A673 (cell line): ENCODE measurements around the gene PRKCA. TPM values are rescaled to one million over a fixed set of nuclear protein-coding genes. Genes with fewer than 3 reads are reported as not detected.

ENCODE experiments used
- BruUV-seq: library from RNA; stranded (reverse); fragments of 400-500 nt; replicated peaks from 2 replicates; lab custom pipeline; 2021; lab: Mats Ljungman, UMichigan
- CTCF ChIA-PET: fragments of 300-600 bp; sonication (Branson Sonifier 250); formaldehyde crosslinking; loops from one replicate; lab custom pipeline; 2022; ENCODE audit warnings: antibody characterized with exemption; lab: Charles Lee
- POLR2A ChIA-PET: fragments of 300-600 bp; sonication (Branson Sonifier 250); formaldehyde crosslinking; loops from one replicate; lab custom pipeline; 2022; ENCODE audit warnings: antibody characterized with exemption; ENCODE audit not compliant: low non-redundant PET; lab: Charles Lee
- DNase-seq: peaks from one replicate; pipeline ENCODE4 v3.0.0-alpha.2; 2015; ENCODE audit warnings: low spot score
- H3K27ac ChIP-seq: fragments of 200-600 bp; sonication (generic); 2 replicates; pipeline ENCODE4 v1.5.1; 2016; ENCODE audit warnings: mixed run types, low read depth, mild to moderate bottlenecking, mixed read lengths, antibody characterized with exemption, low read length; ENCODE audit not compliant: poor library complexity, severe bottlenecking
- H3K27me3 ChIP-seq: fragments of 200-600 bp; sonication (generic); replicated peaks from 2 replicates; pipeline ENCODE4 v1.6.1; 2017; ENCODE audit warnings: mixed run types, low read depth, mild to moderate bottlenecking, mixed read lengths, antibody characterized with exemption, low read length; ENCODE audit not compliant: insufficient read depth, poor library complexity
- H3K36me3 ChIP-seq: fragments of 200-600 bp; sonication (generic); 2 replicates; pipeline ENCODE4 v1.6.1; 2016; ENCODE audit warnings: mixed run types, mild to moderate bottlenecking, mixed read lengths, antibody characterized with exemption, low read length; ENCODE audit not compliant: insufficient read depth, poor library complexity, severe bottlenecking
- H3K4me1 ChIP-seq: fragments of 200-600 bp; sonication (generic); 2 replicates; pipeline ENCODE4 v1.6.1; 2017; ENCODE audit warnings: mixed run types, mild to moderate bottlenecking, mixed read lengths, antibody characterized with exemption, low read length; ENCODE audit not compliant: insufficient read depth, poor library complexity, severe bottlenecking
- H3K4me3 ChIP-seq: fragments of 200-600 bp; sonication (generic); 2 replicates; pipeline ENCODE4 v1.5.1; 2016; ENCODE audit warnings: low read depth, mixed run types, mild to moderate bottlenecking, mixed read lengths, low read length; ENCODE audit not compliant: poor library complexity, severe bottlenecking
- H3K9me3 ChIP-seq: fragments of 200-600 bp; sonication (generic); 2 replicates; pipeline ENCODE4 v1.6.1; 2016; ENCODE audit warnings: mixed run types, low read depth, mild to moderate bottlenecking, mixed read lengths, antibody characterized with exemption, low read length; ENCODE audit not compliant: poor library complexity, severe bottlenecking
- CTCF ChIP-seq: fragments of 300-800, 200-600 bp; sonication (generic); conservative IDR thresholded peaks from 2 replicates; pipeline ENCODE4 v1.5.1; 2017; ENCODE audit warnings: low read depth, mild to moderate bottlenecking, antibody characterized with exemption, low read length, moderate library complexity, mixed read lengths
- EZH2 ChIP-seq: fragments of 200-600 bp; sonication (generic); IDR thresholded peaks from 2 replicates; pipeline ENCODE4 v1.6.1; 2017; ENCODE audit warnings: borderline replicate concordance, low read depth, mild to moderate bottlenecking, mixed read lengths, antibody characterized with exemption, low read length; ENCODE audit not compliant: poor library complexity, severe bottlenecking
- intact Hi-C: fragments of 100-400 bp; cut with micrococcal nuclease; formaldehyde crosslinking; loops from one replicate; pipeline ENCODE4 v1.10.0; 2022; ENCODE audit not compliant: unreplicated experiment
- total RNA-seq: library from RNA; stranded (reverse); gene quantifications from 2 replicates; pipeline ENCODE4 v1.2.3, GENCODE V29; 2021

PRKCA gene
- total RNA-seq, 1 experiment from 2014 or later = 16.3 TPM

- ChIA-PET CTCF (no interaction called here), POLR2A (no interaction called here)
- H3K27me3 ChIP-seq = no peaks in the 10 kb centered on the region
- no peak overlapping the region for H3K4me3 ChIP-seq
- H3K9me3 ChIP-seq = no peaks in the 10 kb centered on the region
- H3K4me1 ChIP-seq = no peaks in the 10 kb centered on the region
- intact Hi-C loops = no loop called here
- BruUV-seq = no TSS peak
- no peaks in the 10 kb centered on the region for H3K36me3 ChIP-seq
- H3K27ac ChIP-seq = no peak overlapping the region
- no peak for DNase-seq
- TF ChIP-seq EZH2 (no peak), CTCF (no peak)
These were observed 384.2 kb downstream of the PRKCA start for GRCh38 chr17:66686601-66687000.

- Histone ChIP-seq H3K4me1 (no peaks in the 10 kb centered on the region), H3K4me3 (no peak overlapping the region), H3K36me3 (no peaks in the 10 kb centered on the region), H3K27ac (no peak overlapping the region), H3K27me3 (no peaks in the 10 kb centered on the region), H3K9me3 (no peaks in the 10 kb centered on the region)
- DNase-seq = no peak
- no peak for TF ChIP-seq EZH2
- no peak for TF ChIP-seq CTCF
- intact Hi-C loops = no loop called here
- BruUV-seq = no TSS peak
- CTCF ChIA-PET = no interaction called here
- POLR2A ChIA-PET = no interaction called here
These were observed 385.3 kb downstream of the PRKCA start for GRCh38 chr17:66687570-66688284.

- POLR2A ChIA-PET = no interaction called here
These were observed 386.8 kb downstream of the PRKCA start for GRCh38 chr17:66689221-66689620.

More at GRCh38 chr17:66689221-66689620, 386.8 kb downstream of the PRKCA start:
- H3K4me3 ChIP-seq = no peak overlapping the region
- CTCF ChIA-PET = no interaction called here
- H3K4me1 ChIP-seq = no peaks in the 10 kb centered on the region
- intact Hi-C loops = no loop called here
- H3K9me3 ChIP-seq = no peaks in the 10 kb centered on the region
- no peak for DNase-seq
- H3K27ac ChIP-seq = no peak overlapping the region
- no TSS peak for BruUV-seq
- no peaks in the 10 kb centered on the region for H3K36me3 ChIP-seq
- TF ChIP-seq CTCF (no peak), EZH2 (no peak)
- H3K27me3 ChIP-seq = no peaks in the 10 kb centered on the region
